Stomach (tissue), 4 donors: ENCODE data around the gene DNASE1L2.

ENCODE experiments used
- EP300 ChIP-seq: sonication (generic); formaldehyde crosslinking; IDR thresholded peaks from one replicate; pipeline ENCODE4 v1.6.1; 2017; ENCODE audit warnings: antibody characterized with exemption
- POLR2A ChIP-seq, 4 donors: fragments of 450-650 bp; IDR thresholded peaks; one replicate each; pipeline ENCODE4 v1.6.1; 2016; ENCODE audit warnings: antibody characterized with exemption in 4 of 4, control low read depth in 2 of 4, mild to moderate bottlenecking in 1 of 4, moderate library complexity in 1 of 4
- TF ChIP-seq, protein P1 (sequence below), 7 experiments: fragments of 450-650 bp in 4 of 7; fragments of 200-600 bp in 3 of 7; sonication (generic) in 3 of 7; IDR thresholded peaks; one replicate each; pipeline ENCODE4 v1.5.1; 2016 to 2019; ENCODE audit warnings: antibody characterized with exemption in 7 of 7, control low read depth in 2 of 7, mild to moderate bottlenecking in 1 of 7

DNA sequence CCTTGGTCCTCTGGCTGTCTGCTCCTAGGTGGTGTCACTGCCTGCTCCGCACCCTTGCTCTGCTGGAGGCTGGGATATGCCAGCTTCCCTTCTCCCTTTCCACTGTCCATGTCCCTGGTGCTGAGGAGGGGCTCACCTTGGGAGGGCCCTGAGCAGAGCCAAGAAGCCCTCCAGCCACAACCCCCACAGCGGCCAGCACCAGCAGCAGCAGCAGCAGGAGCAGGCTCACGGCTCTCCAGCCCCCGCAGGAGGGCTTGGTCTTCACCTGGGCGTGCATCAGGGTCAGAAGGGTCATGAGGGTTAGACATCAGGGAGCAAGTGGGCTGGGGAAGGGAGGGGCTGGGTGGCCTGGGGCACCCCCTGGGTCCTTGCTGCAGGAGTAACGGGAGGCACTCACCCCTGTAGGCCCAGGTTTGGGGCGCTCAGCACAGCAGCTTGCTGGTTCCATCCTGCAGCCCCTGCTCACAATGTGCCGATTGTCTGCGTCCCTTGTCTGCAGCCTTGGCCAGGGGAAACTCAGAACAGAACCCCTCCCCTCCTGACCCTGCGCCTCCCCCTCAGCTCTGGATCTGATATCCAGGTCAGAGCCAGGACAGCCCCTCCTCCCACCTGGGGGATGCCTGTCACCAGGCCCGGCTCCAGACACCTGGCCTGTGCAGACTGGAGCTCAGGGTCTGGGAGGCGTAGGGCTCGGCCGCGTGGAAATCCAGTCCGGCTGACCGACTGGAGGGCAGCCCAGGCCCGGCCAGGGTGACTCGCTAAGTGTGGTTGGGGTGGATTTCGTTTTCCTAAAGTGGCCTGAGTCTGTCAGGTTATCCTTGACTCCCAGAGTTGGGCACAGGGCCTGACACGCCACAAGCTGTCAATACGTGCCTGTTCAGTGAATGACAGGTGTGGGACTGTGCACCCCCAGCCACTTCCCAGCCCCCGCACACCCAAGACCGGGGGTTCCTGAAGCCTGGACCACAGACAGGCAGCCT, 25.6 kb upstream of the DNASE1L2 start, which contains the start of gene BRICD5:
- TF ChIP-seq, protein P1, sequence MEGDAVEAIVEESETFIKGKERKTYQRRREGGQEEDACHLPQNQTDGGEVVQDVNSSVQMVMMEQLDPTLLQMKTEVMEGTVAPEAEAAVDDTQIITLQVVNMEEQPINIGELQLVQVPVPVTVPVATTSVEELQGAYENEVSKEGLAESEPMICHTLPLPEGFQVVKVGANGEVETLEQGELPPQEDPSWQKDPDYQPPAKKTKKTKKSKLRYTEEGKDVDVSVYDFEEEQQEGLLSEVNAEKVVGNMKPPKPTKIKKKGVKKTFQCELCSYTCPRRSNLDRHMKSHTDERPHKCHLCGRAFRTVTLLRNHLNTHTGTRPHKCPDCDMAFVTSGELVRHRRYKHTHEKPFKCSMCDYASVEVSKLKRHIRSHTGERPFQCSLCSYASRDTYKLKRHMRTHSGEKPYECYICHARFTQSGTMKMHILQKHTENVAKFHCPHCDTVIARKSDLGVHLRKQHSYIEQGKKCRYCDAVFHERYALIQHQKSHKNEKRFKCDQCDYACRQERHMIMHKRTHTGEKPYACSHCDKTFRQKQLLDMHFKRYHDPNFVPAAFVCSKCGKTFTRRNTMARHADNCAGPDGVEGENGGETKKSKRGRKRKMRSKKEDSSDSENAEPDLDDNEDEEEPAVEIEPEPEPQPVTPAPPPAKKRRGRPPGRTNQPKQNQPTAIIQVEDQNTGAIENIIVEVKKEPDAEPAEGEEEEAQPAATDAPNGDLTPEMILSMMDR (IDR thresholded peaks at IDR 0.05): no peak
- TF ChIP-seq POLR2A (IDR thresholded peaks at IDR 0.05) (no peak), EP300 (no peak)
